ENCODE measurements around the gene TSEN15.
"Not testable (repeated sequence)": the region's sequence is repeated elsewhere in the genome, so short reads cannot be mapped to it uniquely, and the experiment has no call there.

TSEN15 gene

DNA sequence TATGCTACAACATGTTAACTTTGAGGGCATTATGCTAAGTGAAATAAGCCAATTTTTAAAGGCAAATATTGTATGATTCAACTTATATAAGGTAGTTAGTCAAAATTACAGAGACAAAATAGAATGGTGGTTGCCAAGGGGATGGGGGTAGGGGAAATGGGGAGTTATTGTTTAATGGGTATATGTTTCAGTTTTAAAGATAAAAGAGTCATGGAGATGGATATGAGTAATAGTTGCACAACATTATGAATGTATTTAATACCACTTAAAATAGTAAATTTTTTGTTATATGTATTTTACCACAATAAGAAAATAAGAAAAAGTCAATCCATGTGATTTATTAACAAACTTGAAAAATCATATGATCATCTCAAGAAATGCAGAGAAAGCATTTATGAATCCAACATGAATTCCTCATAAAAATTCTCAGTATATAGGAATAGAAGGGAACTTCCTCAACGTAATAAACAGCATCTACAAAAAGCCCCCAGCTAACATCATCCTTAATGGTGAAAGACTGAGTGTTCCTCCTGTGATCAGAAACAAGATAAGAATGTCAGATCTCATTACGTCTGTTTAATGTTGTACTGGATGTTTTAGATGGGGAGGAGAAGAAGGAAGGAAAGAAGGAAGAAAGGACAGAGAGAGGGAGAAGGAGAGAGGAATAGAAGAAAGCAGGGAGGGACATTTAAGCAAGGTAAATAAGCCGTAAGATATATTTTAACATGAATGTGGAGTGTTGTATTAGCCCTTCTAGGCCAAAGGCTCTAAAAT is 6.7 kb upstream of the TSEN15 start:
- no peak for TF ChIP-seq ZFX (IDR thresholded peaks at IDR 0.05; ENCODE audit: borderline replicate concordance)
- no peak for TF ChIP-seq CTCF (IDR thresholded peaks at IDR 0.05)
- no peak overlapping the region for H3K27ac ChIP-seq

GRCh38 chr1:184047541-184047940 is 4.0 kb upstream of the TSEN15 start:
- not testable (repeated sequence) for H3K27ac ChIP-seq

- TF ChIP-seq CTCF (IDR thresholded peaks at IDR 0.05), result no peak
- no peak for TF ChIP-seq ZFX (IDR thresholded peaks at IDR 0.05; ENCODE audit: borderline replicate concordance)
- no peak overlapping the region for H3K27ac ChIP-seq
Measured at GRCh38 chr1:184048561-184049240, 2.8 kb upstream of the TSEN15 start.

DNA sequence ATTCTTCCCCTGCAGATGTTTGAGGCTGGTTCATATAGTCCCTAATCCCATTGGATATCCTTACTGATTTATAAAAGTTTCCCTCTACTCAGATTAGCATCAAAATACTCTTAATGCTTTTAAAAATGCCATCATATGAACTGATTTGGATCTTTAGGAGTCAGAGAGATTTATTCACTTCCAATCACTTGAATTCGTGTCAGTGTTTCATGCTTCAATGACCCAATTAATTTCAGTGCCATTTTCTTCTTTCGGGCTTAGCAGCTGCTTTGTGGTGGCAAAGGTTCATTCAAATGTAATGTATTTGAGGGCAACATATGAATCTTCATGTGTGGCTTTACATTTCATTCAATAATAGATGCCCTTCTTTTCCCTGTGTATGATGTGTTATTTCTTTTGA is 2.2 kb upstream of the TSEN15 start:
- TF ChIP-seq CTCF (IDR thresholded peaks at IDR 0.05), result no peak
- TF ChIP-seq ZFX (IDR thresholded peaks at IDR 0.05; ENCODE audit: borderline replicate concordance), result no peak
- no peak overlapping the region for H3K27ac ChIP-seq

- TF ChIP-seq CTCF (IDR thresholded peaks at IDR 0.05), result no peak
- TF ChIP-seq ZFX (IDR thresholded peaks at IDR 0.05; ENCODE audit: borderline replicate concordance), result no peak
- no peak overlapping the region for H3K27ac ChIP-seq
Measured at GRCh38 chr1:184049836-184050468, 1.6 kb upstream of the TSEN15 start.

DNA sequence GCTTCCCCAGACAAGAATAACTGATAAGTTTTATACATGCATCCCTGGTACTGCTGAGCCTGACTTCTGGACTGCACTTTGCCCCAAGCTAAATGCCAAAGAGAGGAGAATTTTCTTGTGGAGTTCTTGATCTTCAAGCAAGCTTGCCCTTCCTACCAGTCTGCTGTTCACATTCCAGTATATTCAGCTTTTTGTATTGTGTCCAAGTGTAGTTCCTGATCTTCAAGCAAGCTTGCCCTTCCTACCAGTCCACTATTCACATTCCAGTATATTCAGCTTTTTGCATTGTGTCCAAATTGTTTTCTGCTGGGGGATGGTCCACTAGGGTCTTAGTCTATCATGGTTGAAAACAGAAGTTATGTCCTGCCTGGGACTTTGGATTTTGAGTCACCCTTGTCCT is 894 bp upstream of the TSEN15 start:
- no peak for TF ChIP-seq ZFX (IDR thresholded peaks at IDR 0.05; ENCODE audit: borderline replicate concordance)
- TF ChIP-seq CTCF (IDR thresholded peaks at IDR 0.05), result no peak
- peak overlapping the region; percentile 85 for H3K27ac ChIP-seq

DNA sequence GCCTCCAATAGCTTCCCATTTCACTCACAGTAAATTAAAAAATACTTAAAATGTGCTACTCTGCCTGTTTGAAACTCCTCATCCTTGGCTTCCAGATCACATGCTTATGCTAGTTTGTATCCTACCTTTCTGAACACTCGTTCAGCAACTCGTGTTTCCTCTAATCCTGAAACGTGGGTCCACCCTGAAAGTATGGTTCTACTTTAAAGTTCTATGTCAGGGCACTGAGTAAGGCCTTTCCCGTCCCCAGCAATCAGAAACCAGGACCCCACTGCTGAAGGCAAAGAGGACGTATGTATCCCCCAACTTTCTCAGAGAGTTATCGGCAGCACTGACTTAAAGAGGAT is 419 bp upstream of the TSEN15 start:
- H3K27ac ChIP-seq, result peak overlapping the region; percentile 85
- no peak for TF ChIP-seq ZFX (IDR thresholded peaks at IDR 0.05; ENCODE audit: borderline replicate concordance)
- TF ChIP-seq CTCF (IDR thresholded peaks at IDR 0.05), result no peak

Measured in 22Rv1 (cell line).